DOHH2 (cell line): ENCODE data around the gene SOST.

Experiments used
- H3F3A ChIP-seq: fragments of 200-600 bp; sonication (generic), shearing (Covaris generic); 2 replicates; pipeline ENCODE4 v1.6.0; 2016; ENCODE audit warnings: antibody characterized with exemption, mild to moderate bottlenecking; ENCODE audit not compliant: control insufficient read depth, insufficient read depth
- H3K27ac ChIP-seq: fragments of 200-600 bp; sonication (generic); 2 replicates; pipeline ENCODE4 v1.5.1; 2014; ENCODE audit warnings: low read depth, mild to moderate bottlenecking, low read length, moderate library complexity
- H3K27me3 ChIP-seq: fragments of 200-600 bp; sonication (generic); 2 replicates; pipeline ENCODE4 v1.6.1; 2014; ENCODE audit warnings: mild to moderate bottlenecking, low read length, mixed read lengths; ENCODE audit not compliant: control insufficient read depth
- H3K36me3 ChIP-seq: fragments of 200-600 bp; sonication (generic); 2 replicates; pipeline ENCODE4 v1.6.1; 2014; ENCODE audit warnings: mild to moderate bottlenecking, low read length, moderate library complexity, mixed read lengths; ENCODE audit not compliant: control insufficient read depth
- H3K4me1 ChIP-seq: fragments of 200-600 bp; sonication (generic); 2 replicates; pipeline ENCODE4 v1.6.1; 2014; ENCODE audit warnings: mild to moderate bottlenecking, low read length, mixed read lengths; ENCODE audit not compliant: control insufficient read depth
- H3K4me2 ChIP-seq: fragments of 200-600 bp; sonication (generic); 2 replicates; pipeline ENCODE4 v1.6.0; 2014; ENCODE audit warnings: mild to moderate bottlenecking, low read length, moderate library complexity
- H3K4me3 ChIP-seq: fragments of 200-600 bp; sonication (generic); 2 replicates; pipeline ENCODE4 v1.5.1; 2014; ENCODE audit warnings: mild to moderate bottlenecking, low read length, mixed read lengths
- H3K79me2 ChIP-seq: fragments of 200-600 bp; sonication (generic); 2 replicates; pipeline ENCODE4 v1.6.1; 2014; ENCODE audit warnings: mild to moderate bottlenecking, low read length, mixed read lengths; ENCODE audit not compliant: control insufficient read depth
- H3K9me2 ChIP-seq: fragments of 200-600 bp; sonication (generic); replicated peaks from 2 replicates; pipeline ENCODE4 v1.6.1; 2014; ENCODE audit warnings: mild to moderate bottlenecking, low read length, mixed read lengths; ENCODE audit not compliant: control insufficient read depth
- H3K9me3 ChIP-seq: fragments of 200-600 bp; sonication (generic); 2 replicates; pipeline ENCODE4 v1.6.1; 2014; ENCODE audit warnings: antibody characterized with exemption, low read length, mixed read lengths; ENCODE audit not compliant: control insufficient read depth, insufficient read depth
- H4K20me1 ChIP-seq: fragments of 200-600 bp; sonication (generic); 2 replicates; pipeline ENCODE4 v1.6.0; 2014; ENCODE audit warnings: low read depth, mild to moderate bottlenecking, antibody characterized with exemption, low read length, moderate library complexity; ENCODE audit not compliant: control insufficient read depth, insufficient read depth
- CTCF ChIP-seq: fragments of 200-600 bp; sonication (generic); IDR thresholded peaks from one replicate; pipeline ENCODE4 v1.5.1; 2014; ENCODE audit warnings: antibody characterized with exemption, mild to moderate bottlenecking, low read depth, low read length; ENCODE audit not compliant: poor library complexity, severe bottlenecking
- EZH2phosphoT487 ChIP-seq: fragments of 200-600 bp; sonication (generic); IDR thresholded peaks from 2 replicates; pipeline ENCODE4 v1.6.1; 2017; ENCODE audit warnings: borderline replicate concordance, mild to moderate bottlenecking, antibody characterized with exemption, low read length, moderate library complexity, mixed read lengths

The SOST gene

GRCh38 chr17:43788540-43788939, 29.9 kb upstream of the SOST start:
- Histone ChIP-seq H3K4me3 (no peak overlapping the region), H3F3A (no peaks in the 10 kb centered on the region), H3K36me3 (no peaks in the 10 kb centered on the region), H3K79me2 (no peaks in the 10 kb centered on the region), H3K4me2 (no peak overlapping the region), H3K27me3 (peaks cover 18% of the 10 kb centered on the region), H4K20me1 (no peaks in the 10 kb centered on the region), H3K4me1 (no peaks in the 10 kb centered on the region), H3K9me2 (no peaks in the 10 kb centered on the region), H3K27ac (no peak overlapping the region), H3K9me3 (no peaks in the 10 kb centered on the region)
- TF ChIP-seq EZH2phosphoT487 (no peak), CTCF (no peak)

- Histone ChIP-seq H4K20me1 (no peaks in the 10 kb centered on the region), H3K27ac (no peak overlapping the region), H3K79me2 (no peaks in the 10 kb centered on the region), H3K27me3 (peaks cover 21% of the 10 kb centered on the region), H3K4me2 (no peak overlapping the region), H3K4me3 (no peak overlapping the region), H3K36me3 (no peaks in the 10 kb centered on the region), H3F3A (no peaks in the 10 kb centered on the region), H3K9me2 (no peaks in the 10 kb centered on the region), H3K4me1 (no peaks in the 10 kb centered on the region), H3K9me3 (no peaks in the 10 kb centered on the region)
- no peak for TF ChIP-seq EZH2phosphoT487
- TF ChIP-seq CTCF = no peak
These were observed 29.1 kb upstream of the SOST start for GRCh38 chr17:43787728-43788127.

GRCh38 chr17:43784628-43785101, 26.1 kb upstream of the SOST start:
- Histone ChIP-seq H3F3A (no peaks in the 10 kb centered on the region), H4K20me1 (no peaks in the 10 kb centered on the region), H3K4me3 (no peak overlapping the region), H3K9me2 (no peaks in the 10 kb centered on the region), H3K9me3 (no peaks in the 10 kb centered on the region), H3K4me2 (no peak overlapping the region), H3K27me3 (peaks cover 33% of the 10 kb centered on the region), H3K4me1 (no peaks in the 10 kb centered on the region), H3K27ac (no peak overlapping the region), H3K79me2 (no peaks in the 10 kb centered on the region), H3K36me3 (no peaks in the 10 kb centered on the region)
- no peak for TF ChIP-seq EZH2phosphoT487
- no peak for TF ChIP-seq CTCF

GRCh38 chr17:43784068-43784467, 25.5 kb upstream of the SOST start:
- H3K9me2 ChIP-seq = no peaks in the 10 kb centered on the region
- H3K4me2 ChIP-seq = no peak overlapping the region
- no peaks in the 10 kb centered on the region for H3K9me3 ChIP-seq
- no peaks in the 10 kb centered on the region for H3K79me2 ChIP-seq
- peaks cover 39% of the 10 kb centered on the region for H3K27me3 ChIP-seq
- TF ChIP-seq CTCF (no peak), EZH2phosphoT487 (no peak)
- H3K27ac ChIP-seq = no peak overlapping the region
- 0 out of 2 replicates have a peak, but pooled peaks cover 6% of the 10 kb centered on the region for H3K4me1 ChIP-seq
- no peak overlapping the region for H3K4me3 ChIP-seq
- H3F3A ChIP-seq = no peaks in the 10 kb centered on the region
- no peaks in the 10 kb centered on the region for H4K20me1 ChIP-seq
- H3K36me3 ChIP-seq = no peaks in the 10 kb centered on the region
